DMS79 (cell line): Measurements from ENCODE around the gene KIF1C.

Experiments
- DNase-seq: peaks from one replicate; lab custom pipeline; 2025; lab: John Stamatoyannopoulos, UW

Gene KIF1C

DNA sequence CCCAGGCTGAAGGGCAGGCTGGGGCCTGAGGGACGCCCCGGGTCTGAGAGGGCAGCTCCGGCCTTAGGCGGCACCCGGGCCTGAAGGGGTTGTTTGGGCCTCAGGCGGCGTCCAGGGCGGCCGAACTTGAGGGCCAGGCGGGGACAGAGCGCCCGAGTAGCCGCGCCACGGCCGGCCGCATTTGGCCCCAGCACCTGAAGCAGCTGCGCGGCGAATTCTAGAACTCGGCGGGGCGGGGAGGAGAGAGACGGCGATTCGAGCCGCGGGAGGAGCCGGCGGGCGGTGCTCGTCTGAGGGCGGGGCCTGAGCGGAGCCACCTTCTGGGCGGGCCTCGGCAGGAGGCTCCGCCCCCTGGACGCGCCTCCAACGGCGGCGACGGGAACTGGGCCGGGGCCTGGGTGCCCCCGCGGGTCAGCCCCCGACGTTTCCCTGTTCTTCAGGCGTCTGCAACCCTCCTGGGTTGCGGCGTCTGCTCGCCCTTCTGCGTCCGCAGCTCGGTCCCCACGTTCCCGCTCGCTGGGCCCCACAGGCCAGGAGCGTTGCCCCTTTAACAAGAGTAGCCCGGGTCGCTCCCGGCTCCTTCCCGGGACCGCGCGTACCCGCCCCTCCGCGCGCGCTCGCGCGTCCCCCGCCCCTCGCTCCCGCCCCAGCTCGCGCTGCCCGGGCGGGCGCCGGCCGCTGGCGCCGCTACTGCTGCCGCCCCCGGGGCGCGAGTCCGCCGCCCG is at the start of gene KIF1C, which contains the start of gene INCA1:
Gene KIF1C, plus strand, starts transcription at position 649 of the 725 bp plus-strand sequence. CDS start 2,297 bp downstream, outside the sequence.
Gene INCA1, minus strand, starts transcription at position 221 of the 725 bp plus-strand sequence. CDS start 3,085 bp downstream, outside the sequence.
- DNase-seq = peak; percentile 77

DNA sequence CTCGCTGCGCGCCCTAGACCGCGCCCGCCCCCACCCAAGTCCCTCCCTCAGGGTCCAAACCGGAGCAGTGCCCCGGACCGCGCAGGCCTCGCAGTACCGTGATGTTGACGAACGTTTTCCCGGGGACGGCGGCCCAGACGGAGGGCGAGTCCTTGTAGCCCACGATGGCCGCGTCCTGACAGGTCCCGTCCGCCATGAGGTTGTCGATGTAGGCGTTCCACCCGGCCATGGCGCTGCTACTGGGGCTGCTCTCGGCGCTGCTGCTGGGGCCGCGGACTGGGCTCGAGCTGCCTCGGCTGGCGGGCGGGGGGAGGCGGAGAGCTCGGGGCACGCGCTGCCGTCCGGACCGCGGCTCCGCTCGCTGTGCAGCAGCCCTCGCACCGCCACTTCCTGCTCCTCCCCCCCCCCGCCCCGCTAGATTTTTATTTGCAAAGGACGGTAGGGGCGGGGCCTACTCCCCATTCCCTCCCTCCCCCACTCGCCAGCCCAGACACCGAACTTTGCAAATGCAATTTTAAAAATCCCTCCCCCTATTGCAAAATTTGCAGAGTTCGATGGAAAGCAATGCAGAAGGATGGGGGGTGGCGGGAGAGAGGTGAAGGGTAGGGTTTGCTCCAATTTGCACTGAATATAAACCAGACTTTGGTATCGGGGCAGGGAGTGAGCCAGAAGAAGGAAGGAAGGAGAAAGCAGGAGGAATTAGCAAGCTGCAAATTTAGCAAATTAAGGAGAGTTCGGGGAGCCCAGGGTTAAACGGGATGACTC is 49.4 kb upstream of the KIF1C start, which contains the start of gene PFN1:
Gene PFN1, minus strand, starts transcription at position 365 of the 765 bp plus-strand sequence. Its CDS starts 136 bp downstream, at position 229.
- peak; percentile 52 for DNase-seq

DNA sequence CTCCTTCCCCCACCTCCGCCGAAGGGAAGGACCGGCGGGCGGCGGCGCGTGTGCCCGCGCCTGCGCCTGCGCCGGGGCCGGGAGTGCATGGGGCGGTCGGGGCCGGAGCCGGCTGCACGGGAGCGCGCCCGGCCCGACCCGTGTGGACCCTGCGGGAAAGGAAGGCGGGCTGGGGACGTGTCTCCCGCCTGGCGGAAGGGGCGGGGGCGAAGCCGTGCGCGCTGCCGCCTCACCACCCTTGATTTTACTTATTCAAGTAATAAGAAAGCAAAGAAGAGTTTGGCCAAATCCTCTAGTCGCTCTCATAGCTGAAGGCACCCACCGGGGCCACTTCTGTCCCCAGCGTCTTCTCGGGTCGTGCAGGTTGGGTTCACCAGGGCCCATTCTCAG is 48.8 kb upstream of the KIF1C start:
- peak; percentile 64 for DNase-seq

DNA sequence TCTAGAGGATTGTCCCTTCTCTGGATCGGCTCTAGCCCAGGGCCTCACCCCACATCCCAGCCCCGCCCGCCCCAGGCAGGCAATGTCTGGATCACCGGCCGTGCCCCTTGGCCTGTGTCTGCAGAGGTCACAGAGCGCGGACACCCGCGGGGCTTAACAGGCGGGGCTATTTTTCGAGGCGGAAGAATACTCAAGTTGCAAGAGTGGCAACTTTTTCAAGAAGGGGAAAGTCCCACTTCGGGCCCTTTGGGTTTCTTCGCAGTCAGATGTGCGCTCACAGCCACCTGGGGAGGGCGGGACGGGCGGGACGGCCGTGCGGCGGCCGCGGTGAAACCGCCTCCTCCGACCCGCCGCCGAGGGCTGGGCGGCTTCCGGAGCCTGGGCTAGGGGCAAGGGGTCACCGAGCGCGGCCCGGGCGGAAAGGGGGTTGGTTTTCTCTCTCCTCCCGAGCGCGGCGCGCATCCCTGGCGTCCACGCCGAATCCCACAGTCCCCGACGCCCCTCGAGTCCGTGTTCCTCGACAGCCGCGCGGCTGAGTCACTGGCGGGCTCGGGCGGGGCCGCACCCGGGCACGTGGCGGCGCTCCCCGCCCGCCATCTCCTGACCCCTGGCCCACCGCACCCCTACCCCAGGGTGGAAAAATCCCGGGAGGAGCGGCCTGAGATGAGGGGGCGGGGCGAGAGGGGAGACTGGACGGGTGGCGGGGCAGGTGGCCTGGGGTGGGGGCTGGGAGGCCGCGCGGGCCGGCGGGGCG is 48.3 kb upstream of the KIF1C start:
- peak; percentile 53 for DNase-seq

DNA sequence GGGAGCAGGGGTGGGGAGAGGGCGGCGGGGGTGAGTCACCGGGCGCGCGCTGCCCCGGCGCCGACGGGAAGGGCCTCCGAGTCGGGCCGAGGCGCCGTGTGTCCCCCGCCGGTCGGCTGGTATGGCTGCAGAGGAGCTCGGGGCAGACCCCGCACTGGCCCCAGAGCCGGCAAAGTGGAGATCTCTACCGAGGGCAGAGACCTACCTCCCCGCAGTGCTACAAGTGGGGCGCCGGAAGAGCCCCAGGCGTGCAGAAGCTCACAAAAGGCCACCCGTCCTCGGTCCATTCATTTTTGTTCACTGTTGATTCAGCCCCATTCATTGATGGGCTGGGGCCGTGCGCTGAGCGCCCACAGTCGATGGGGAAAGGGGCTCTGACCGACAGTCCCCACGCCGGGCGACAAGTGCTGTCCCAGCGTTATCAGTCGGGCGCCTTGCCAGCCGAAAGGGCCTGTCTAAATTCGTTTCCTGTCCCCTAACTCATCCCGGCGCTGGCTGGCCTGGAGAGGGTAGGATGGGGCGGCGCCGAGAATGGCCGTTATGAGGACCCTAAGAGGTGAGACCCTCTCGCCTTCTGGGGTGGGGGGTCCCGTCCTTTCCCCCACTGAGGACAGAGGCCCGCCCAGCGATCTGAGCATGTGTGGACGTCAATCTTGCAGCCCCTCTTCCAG is 47.5 kb upstream of the KIF1C start:
- no peak for DNase-seq

DNA sequence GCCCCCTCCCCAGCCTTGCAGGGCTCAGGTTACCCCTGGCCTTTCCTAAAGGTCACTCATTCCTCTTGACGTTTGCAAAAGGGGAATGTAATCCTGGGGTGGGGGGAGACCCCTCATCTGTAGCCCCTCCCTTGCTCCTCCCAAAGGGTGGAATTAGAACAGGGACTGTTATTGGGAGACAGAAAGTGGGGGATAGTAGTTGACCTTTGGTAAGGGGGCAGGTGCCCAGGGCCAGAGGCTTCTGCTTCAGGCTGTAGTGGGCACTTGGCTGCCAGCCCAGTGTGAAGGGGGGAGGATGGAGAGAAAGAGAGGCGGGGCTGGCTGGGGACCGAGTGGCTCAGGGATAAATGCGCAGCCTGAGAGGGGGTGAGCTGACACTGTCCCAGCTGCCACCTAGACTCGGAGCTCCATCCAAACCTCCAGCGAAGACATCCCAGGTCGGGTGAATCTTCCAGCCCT is 47.0 kb upstream of the KIF1C start, which contains the start of gene ENO3:
Gene ENO3, plus strand, starts transcription at position 374 of the 459 bp plus-strand sequence. CDS start 711 bp downstream, outside the sequence.
- DNase-seq = no peak

DNA sequence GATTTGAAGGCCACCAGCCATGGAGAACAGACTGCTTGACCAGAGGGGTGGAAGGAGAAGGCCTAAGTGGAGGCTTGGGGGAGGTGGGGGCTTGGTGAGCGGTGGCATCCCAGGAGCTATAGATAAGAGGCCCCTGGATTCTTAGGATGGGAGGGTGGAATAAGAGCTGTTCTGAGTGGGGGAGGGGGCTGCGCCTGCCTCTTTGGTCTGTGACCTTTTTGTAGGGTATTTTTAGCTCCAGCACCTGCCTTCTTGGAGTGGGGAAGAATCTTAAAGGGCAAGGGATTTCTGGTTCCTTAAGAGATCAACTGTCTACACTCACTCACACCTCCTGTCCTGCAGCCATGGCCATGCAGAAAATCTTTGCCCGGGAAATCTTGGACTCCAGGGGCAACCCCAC is 46.3 kb upstream of the KIF1C start:
- no peak for DNase-seq

DNA sequence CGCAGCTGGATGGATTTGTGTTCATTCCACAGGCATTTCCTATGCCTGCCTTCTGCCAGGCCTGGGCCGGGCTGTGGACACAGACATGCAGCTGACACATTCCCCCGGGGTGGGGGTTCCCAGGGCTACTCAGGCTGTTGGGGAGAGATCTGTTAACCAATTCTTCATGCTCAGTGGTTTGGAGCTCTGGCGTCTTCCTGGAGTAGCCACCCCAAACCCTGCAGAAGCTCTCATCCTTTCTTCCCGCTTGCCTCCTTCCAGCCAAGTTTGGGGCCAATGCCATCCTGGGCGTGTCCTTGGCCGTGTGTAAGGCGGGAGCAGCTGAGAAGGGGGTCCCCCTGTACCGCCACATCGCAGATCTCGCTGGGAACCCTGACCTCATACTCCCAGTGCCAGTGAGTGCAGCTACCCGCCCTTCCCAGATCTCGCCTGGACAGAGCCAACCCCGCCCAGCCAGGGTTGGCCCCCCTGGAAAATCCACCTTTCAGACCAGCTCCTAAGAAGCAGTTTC is 44.2 kb upstream of the KIF1C start:
- DNase-seq = no peak

DNA sequence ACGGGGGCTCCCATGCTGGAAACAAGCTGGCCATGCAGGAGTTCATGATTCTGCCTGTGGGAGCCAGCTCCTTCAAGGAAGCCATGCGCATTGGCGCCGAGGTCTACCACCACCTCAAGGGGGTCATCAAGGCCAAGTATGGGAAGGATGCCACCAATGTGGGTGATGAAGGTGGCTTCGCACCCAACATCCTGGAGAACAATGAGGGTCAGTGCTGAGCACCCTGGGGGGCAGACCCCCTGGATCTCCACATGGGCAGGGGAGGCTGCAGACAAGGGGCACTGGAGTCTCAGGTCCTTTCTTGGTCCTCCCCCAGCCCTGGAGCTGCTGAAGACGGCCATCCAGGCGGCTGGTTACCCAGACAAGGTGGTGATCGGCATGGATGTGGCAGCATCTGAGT is 42.7 kb upstream of the KIF1C start:
- DNase-seq = no peak

DNA sequence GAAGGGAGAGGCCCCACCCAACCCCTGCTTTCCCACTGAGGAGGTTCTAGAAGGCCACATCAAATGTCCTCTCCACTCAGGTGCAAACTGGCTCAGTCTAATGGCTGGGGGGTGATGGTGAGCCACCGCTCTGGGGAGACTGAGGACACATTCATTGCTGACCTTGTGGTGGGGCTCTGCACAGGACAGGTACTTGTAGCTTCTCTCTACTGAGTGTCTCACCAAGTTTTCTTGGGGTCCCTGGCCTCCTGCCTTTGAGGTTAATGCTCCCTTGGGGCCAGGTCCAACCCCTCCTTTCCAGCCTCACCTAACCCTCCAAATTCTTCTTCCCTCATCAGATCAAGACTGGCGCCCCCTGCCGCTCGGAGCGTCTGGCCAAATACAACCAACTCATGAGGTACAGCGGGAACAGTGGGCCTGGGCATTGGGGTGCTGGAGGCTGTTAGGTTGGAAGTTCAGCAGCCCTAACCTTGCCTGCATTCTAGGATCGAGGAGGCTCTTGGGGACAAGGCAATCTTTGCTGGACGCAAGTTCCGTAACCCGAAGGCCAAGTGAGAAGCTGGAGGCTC is 41.2 kb upstream of the KIF1C start:
- DNase-seq = no peak

DNA sequence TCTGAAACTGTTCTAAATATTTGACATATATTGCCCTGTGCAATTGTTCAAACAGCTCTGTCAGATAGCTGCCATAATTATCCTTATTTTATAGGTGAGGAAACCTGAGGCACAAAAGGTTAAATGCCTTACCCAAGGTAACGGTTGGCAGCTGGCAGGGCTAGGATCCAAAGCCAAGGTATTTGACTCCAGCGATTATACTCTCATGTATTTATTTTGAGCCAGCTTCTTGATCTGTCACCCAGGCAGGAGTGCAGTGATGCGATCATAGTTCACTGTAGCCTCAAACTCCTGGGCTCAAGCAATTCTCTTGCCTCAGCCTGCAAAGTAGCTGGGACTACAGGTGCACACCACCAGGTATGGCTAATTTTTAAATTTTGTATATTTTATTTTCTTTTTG is 39.6 kb upstream of the KIF1C start:
- no peak for DNase-seq

DNA sequence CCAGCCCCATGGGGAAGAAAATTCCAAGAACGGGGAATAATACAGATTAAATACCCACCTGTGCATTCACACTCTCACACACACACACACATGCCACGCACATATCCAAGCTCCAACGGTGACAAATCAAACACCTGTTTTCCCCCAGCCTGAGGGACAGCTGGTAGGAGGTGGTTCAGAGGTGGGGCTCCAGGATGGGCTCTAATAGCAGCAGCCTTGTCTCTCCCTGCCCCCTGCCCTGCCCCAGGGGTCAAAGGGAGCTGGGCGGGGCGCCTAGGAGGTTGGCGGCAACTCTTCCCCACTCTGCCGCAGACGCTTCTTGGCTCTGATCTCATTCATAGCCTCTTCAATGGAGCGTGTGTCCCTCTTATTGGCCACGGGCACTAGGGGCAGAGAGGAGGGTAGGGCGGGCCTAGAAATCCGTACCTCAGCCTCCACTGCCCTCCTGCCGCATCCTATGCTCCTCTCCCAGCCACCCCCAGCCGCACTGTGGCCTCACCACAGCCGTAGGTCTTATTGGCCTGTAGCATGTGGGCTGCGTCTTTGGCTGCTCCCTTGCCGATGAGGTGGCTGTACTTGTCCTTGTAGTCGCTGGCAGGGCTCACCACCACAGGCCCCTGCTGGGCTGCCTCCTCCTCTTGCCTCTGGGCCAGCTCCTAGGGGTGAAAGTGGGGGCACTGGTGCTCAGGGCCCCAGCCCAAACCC is 38.3 kb upstream of the KIF1C start:
- DNase-seq = no peak

DNA sequence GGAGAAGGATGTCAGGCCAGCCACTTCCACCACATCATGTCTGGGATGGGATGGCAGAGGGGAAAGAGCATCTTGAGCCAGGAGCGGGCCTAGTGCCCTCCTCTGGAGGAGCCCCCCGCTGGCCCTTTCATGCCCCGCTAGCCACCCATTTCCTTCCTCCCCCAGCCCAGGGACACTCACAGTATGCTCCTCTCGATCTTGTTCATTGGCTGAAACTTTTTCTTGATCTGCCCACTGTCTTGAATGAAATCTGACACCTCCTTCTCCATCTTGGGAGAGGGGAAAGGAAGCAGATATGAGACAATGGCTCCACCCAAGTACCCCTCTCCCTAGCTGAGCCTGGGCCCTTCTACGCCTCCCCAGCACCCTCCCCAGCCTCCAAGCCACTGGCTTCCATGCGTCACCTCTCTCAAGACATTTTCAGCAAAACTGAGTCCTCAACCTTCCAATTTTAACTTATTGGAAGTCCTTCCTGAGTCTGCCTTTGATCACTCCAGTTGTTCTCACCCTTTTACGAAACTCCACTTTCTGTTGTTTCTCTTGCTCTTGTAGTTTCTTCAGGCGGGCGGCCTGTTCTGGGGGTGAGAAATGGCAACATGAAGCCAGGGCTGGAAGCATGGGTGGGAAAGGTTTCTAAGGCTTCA is 37.3 kb upstream of the KIF1C start:
- no peak for DNase-seq

DNA sequence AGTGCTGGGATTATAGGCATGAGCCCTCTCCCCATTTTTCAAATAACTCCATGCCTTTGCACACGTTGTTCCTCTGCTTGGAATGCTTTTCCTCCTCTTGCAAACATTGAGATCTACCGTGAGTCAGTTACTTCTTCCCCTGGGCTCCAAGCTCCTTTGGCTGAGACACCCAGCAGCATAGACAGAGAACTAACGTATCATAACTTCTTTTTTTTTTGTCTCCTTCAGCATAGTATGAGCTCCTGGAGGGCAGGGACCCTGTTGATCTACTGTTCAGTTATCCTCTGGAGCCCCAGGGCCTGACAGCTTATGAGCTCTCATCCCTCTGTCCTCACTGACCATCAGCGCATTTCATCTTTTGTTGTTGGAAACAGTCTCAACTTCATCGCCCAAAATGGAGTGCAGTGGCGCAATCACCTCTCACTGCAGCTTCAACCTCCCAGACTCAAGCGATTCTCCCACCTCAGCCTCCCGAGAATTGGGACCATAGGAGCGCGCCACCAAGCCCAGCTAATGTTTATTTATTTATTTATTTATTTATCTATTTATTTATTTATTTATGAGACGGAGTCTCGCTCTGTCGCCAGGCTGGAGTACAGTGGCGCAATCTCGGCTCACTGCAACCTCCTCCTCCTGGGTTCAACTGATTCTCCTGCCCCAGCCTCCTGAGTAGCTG is 32.3 kb upstream of the KIF1C start:
- no peak for DNase-seq

DNA sequence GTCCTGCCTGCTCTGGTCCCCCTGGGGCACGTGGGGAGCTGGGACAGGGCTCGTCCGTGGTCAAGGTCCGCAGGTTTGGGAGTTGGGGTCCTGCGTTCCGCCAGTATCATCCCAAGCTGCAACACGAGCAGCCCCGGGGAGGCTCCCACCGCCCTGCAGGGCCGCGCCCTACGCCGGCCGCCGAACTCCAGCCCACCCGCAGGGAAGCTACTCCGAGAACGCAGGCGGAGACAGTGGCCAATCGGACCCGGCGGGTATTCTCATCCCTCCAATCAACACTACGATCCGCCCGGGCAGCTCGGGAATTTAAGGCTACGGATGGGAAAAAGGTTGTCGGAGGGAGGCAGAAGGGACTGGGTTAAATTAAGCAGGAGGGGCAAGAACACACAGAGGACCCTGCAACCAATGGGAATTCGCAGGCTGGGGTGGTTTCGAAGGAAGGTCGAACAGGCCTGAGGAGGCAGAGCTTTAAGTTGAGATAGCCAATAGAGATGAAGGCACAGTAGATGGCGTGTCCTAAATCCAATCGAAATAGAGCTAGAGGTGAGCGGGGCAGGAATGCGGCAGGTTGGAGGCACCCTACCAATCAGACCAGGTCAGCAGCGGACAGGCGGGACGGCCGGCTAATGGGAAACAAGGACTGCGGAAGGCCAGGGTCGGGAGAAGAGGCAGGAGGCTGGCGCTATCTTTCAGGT is 30.8 kb upstream of the KIF1C start:
- DNase-seq = peak; percentile 99

DNA sequence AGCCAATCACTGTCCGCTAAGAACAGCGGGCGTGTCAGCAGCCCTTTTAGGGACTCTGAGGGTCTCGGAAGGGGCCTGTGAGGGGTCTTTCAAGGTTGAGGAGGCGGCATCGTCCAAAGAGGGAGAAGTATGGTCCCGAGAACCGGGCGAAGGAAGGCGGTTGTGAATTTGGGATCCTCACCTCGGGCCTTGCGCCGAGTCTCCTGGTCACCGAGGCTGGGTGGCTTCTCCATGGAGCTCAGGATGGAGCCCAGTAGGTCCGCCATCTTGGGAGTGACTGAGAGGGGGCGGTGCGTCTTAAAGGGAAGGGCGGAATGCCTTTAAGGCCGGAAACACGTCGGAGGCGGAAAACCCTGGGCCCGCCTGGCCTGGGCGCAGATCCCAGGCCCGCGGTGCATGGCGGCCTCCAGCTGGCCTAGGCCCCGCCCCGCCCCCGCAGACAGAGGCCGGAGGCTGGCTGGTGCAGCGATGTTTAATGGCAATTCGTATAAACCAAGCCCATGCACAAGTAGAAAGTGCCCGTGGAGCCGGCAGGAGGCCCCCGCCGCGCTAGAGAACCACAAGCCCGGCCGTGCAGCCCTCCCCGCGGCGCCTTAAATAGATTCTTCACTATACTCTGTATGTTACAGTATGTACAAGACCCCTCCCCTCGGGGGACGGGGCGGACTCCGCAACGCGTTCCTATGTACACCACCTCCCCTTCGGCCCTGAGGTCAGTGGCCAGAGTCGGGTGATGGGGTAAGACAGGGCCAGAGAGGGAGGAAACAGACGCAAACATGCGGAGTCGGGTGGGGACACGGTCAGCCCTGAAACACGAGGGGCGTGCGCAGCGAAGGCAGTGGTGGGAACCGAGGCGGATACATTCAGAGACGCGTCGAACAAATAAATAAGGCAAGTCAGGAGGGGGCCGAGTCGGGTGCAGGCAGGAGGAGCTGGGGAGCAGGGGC is 29.9 kb upstream of the KIF1C start, which contains the start of gene SPAG7:
Gene SPAG7, minus strand, starts transcription at position 279 of the 947 bp plus-strand sequence. Its CDS starts 13 bp downstream, at position 266.
- DNase-seq = peak; percentile 90

DNA sequence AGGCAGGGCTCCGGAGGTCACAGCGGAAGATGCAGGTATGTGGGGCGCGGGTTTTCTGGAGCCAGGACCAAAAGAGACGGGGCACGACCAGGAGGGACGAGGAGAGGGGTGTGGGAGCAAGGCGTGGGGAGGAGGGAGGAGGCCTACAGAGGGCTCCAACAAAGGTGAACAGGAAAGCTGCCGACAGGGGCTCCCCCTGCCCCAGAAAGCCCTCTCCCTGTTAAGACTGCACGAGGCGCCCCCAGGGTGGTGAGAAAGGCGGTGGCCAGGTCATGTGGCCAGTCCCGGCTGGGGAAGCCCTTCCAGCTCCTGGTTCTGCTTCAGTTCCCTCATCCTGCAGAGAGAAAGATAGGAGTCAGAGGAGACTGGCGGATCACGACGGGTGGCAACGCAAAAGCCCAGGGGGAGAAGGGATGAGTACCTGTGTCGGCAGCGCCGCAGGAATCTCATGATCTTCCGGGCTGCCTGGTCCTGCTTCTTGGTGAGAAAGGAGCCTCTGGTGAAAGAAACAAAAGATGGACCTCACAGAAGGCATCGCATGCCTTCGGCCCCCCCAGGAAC is 29.2 kb upstream of the KIF1C start:
- DNase-seq = peak; percentile 12
